Fibroblast of skin of right quadriceps (primary cell): ENCODE data around the gene NFIA.
"Not testable (repeated sequence)": the region's sequence is repeated elsewhere in the genome, so short reads cannot be mapped to it uniquely, and the experiment has no call there.

ENCODE experiments used
- DNase-seq: peaks from one replicate; pipeline ENCODE4 v3.0.0-alpha.2; 2013

Gene NFIA

DNA sequence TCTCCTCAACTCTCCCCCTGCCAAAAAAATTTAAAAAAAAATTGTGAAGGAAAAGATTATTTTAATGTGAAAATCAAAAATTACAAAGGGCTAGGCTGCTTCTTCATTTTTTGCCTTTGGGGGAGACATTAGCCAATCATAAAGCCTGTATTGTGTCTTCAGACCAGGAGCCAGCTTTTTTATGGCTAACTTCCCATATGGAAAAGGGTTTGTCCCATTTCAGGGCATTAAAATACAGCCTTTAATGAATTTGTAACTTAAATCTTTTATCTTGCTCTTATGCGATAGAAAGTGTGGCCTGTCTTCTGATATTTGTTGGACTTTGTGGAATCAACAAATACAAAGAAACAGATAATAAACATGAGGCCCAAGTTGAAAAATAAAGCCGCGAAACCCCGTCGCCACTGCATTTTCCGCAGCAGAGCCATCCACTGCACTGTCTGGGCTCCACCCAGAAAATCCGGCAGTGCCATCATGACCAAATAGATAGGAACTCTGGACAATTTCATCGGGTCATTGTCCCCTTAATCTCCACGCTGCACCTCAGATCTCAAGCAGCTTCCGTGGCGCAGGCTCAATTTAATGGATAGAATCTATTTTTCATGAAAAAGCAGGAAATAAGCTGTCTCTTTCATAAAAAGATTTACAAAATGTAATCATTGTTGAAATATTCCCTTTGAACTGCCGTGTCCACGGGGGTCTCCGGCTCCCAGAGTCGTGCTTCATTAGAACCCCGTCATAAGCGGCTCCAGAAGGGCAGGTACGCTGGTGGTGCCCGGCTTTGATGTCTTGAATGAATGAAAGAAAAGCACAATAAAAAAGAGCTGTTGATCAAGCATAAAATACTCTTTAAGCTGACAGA is 365.0 kb downstream of the NFIA start:
- DNase-seq: no peak

DNA sequence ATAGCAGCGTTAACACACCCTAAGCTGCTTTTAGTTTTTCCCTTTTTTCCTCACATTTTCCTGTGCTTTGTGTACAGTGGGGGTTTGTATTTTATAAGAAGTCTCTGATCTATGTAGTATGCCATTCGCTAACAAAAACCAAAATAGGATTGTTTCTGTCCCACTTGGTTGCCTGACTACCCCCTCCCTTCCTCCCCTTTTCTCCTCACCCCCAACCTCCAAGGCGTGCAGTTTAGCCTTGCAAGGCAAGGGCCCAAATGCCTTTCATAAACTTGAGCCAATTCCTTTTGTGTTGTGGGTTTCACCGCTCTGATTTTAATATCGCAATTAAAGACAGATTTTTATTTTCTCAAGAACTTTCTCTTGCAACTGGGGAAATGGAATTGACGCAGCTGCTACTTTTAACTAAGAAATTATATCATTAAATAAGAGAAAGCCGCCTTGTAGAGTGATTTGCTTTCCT is 365.6 kb downstream of the NFIA start:
- no peak for DNase-seq

DNA sequence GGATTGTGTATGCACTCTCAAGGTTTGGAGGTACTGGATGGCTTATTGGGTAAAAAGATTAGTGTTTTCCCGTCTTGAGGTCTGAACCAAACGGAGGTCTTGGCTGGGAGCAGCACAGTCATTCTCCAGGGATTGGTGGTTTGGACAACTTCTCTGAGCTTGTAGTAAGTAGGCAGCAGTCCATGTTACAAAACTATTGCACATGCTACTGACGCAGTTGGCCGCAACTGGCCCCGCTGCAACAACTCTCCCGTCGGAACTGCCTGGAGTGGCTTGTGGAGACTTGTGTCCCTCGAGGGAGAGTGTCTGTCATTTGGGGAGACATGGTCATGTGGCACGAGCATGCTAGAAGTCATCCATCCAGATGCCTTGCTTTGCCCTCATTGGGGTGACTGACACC is 366.6 kb downstream of the NFIA start:
- peak; percentile 86 for DNase-seq

DNA sequence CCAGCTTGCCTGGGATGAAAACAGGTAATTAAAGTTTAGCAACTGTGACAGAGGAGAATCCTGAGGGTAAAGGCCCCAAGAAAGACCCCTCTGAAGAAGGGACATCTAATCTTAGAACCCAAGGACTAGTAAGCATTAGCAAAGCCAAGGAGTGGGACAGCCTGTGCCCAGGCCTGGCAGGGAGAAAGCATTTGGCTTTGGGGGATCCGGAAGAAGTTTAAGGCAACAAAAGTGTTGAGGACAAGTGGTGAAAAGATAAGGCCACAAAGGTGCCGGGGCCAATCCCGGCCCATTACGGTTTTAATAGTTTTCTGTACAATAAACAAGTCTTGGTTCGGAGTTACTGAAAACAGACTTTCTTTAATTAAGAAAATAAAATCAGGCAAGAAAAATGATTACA is 367.0 kb downstream of the NFIA start:
- no peak for DNase-seq

DNA sequence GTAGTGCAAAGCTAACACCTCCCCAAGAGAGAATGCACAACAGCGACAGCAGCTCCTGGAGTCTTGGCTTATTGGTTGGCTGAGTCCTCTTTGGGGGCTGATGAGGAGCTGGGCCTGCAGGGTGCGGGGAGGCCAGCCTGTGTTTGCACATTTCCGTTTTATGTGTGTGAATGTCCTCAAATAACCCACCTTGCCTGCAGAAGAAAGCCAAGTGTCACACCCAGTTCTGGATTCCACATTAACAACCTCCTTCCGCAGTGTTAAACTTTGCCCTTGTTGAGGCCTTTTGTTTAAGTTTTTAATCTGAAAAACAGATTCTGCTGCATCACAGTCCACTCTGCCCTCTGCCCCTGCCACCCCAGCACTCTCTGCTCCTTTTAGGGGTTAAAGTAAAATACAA is 368.1 kb downstream of the NFIA start:
- peak; percentile 29 for DNase-seq

DNA sequence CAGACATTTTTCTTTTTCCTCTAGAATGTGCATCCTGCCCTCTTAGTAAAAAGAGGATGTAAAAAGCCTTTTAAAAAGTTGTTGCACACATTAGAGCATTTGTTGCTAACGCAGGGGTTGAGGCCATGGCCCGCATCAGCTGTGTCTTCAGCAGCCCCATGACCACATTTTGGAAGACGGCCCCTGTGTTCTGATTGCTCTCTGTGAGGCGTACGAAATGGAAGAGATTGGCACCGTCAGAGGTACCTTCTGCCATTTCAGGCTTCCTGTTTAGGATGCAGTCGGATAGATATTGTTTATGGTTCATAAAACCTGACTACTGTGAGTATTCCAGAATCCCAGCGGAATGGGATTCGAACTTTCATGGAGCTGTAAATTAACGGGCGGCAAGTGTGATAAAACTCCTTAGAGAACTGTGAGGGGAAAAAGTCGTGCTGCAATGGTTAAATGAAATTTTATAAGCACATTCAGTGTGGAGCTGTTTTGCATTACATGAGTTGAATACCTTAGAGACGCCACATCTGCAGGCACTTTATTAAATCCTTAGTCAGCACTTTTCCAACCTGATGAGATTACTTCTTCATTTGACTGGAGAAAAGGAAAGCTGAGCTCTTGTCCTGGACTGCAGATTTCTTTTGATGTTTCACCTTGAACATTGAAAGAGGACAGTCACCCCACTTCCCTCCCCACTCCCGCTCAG is 368.7 kb downstream of the NFIA start:
- DNase-seq: peak; percentile 39

DNA sequence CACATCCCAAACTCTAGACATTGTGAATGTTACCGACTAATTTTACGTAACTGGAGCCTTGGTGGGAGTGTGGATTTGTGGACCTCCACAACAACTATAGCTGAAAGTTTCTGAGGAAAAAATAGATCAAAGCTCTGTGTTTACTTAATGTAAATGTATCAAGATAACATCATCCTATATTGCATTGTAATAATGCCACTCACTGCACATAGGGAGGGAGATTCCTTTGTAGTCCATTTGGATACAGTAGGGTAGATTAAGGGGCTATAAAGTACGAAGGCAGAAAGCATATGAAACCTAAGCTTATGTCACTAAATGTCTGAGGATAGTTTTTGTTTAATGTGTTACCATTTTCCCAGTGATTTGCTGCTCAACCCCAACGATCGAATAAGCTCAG is 369.2 kb downstream of the NFIA start:
- no peak for DNase-seq

DNA sequence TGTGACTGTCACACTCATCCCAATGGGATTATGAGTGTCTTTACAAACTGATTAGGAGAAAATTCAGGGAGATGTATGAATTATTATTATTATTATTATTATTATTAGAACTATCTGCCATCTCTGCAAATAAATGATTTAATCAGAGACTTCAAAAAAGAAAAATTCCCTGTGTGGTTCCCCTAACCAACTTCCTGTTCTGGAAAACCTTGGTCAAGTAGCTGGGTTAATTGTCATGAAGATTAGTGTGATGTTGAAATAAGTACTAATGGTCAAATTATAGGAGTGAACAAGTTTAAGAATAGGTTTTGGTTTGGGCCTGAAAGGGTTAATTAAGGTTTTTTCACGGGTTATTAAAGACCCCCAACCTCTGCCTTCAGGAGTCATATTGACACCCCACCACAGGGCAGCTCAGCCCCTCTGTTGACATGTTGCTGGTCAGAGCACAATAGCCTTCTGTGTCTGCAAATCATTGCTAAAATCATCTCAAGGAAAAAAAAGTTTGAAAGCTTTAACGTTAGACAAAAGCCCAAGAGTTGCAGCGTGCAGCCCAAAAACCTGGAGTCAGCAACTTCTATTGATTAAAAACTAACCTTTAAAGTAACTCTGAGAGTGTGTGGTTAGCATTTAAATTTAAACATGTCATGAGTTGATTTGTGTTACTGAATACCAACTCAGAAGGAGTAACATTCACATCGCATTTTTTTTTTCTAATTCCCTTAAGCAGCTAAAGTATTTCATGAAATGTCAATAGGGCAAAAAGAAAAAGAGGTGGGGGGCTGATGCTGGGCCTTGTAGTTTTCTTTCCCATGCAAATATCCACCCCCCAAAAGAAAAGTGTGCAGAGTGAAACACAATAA is 370.0 kb downstream of the NFIA start:
- peak; percentile 71 for DNase-seq

DNA sequence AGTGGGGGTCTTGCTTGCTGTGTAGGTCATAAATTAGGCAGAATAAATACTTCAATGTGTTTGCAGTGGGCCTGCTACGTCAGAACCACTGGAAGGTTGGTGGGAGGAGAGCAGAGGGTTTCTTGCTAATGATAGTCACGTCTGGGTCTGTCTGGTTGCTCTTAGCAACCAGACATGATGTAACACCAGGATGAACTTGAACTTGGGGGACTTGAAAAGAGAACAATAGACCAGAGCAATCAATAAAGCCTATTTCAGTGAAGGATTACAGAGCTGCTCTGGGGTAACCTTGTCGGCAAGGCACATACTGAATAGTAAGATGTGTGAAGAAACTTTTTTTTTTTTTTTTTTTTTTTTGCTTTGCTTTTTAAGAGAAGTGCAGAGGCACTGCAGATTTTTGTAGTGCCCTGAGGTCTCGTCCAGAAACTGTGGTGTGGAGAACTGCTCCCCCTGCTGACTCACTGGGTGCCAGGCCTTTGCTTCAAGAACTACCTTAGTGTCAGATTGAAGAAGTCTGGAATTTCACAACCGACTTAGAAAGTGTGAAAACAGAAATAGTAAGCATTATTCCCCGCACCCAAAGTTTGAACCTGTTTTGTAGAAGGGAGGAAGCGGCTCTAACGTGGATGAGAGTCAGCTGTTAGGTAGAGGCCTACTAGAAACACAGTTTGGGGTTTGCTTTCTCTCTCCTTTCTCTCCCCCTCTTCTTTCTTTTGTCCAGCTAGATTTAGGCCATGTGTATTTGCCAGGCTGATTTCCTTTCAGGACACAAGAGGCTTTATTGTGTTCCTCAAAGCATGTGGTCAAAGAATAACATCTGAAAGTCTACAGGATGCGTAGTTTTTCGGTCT is 371.0 kb downstream of the NFIA start:
- peak; percentile 91 for DNase-seq

DNA sequence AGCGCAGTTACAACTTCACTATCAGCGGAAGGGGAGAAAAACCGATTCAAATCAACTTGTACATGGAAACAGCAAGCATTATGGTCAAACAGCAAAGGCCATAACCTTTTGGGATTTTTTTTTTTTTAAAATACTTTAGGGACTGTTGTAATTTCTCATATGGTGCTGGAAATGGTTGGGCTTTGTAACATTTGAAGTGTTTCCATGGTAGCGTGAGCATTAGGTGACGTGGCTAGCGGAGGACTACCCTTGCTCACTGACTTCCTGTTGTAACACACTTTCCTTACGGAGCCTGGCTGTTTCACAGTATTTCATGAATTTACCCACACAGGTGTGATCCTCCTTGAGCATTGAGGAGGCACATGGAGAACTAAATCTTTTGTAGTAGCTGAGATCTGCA is 373.0 kb downstream of the NFIA start:
- no peak for DNase-seq

DNA sequence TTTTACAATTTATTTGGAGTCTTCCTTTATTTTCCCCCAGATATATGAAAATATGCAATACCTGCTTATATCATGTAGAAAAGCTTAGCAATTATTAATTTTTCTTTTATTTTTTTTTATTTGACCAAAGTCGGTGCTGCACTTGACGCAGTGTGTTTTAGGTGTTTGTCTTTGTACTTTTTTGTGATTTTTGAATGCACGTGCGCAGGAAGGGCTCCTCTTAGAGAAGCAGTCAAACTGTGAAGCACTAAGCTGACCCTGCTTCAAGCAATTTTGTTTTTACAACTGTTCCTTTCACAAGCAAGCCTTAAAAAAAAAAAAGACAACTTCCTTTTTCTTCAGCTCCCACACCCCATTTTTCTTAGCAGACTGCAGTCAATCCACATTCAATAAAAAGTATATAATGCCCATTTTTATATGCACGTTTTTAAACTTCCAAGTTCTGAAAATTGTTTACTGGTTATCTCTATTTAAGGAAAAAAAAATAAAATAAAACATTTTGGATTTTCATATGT is 375.2 kb downstream of the NFIA start:
- no peak for DNase-seq

DNA sequence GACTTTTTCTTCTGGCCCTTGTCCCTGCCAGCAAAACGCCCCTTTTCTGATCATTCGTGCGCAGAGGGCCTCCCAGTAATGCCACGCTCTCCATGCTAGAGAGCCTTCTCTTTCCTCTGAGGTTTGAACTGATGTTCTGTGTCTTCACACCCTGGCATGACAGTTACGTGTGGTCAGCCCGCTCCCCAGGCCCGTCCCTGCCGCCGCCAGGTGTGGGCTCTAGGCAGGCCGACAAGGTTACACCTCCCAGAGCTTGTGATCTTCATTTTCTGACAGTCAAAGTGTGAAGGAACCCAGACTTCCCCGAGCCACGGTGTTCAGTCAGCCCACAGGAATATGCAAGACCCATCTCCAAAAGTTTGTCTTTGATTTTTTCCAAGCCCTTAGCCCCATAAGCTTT is 377.0 kb downstream of the NFIA start:
- DNase-seq: no peak

DNA sequence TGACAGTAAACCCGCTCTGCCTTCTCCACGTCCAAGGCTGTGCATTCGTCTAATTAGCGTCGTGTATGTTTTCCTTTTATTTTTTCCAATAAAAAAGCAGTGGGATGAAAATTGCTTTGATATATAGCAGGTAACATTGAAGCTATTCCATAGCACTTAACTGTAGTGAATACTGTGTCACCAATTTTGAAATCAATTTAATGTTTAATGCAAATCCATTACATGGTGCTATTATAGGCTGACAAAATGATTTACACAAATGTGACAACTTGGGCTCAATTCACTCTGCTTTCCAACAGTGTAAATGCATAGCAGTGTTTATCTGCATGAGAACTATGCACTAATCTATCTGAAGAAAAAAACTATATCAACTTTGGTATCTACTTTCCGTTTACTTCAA is 377.8 kb downstream of the NFIA start:
- DNase-seq: no peak

DNA sequence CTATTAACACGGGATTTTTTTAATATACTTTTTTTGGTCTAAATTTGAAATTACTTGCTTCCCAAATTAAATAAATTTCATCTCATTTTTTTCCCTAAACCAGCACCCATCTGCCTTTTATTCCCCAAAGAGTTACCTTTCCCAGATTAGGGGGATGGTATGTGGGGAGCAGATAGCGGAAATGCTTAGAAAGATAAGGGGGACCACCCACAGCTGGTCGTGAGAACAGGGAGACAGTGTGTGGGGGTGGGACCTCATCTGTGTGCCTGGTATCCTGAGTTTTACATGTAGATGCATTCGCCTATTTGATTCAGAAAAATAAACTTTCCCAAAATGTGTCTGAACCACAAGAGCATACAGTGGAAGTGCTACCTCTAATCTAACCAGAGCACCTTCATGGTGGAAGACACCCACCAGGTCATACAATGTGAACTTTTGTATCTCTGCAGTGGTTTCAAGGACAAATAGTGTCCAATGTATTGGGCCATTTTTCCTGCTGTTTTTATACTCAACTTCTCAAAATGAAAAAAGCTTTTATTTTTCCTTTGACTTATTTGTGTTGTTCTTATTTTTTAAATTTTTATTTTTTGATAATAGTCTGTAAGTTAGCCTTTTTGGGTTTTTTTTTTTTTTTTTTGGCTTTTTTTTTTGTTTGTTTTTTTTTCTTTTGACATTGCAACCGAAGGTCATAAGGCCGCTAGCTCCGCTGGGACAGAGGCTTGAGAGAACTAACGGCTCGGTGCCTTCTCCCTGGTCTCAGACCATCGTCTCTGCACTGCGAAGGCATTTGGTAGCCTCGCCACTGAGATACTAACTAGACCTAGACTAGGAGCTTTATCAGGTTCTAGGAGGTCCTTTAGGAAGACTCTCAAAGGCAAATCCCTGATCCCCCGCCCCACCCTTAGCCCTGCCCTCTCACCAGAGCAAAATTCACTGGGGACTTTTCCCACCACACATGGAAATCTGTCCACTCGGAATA is 379.3 kb downstream of the NFIA start:
- no peak for DNase-seq

DNA sequence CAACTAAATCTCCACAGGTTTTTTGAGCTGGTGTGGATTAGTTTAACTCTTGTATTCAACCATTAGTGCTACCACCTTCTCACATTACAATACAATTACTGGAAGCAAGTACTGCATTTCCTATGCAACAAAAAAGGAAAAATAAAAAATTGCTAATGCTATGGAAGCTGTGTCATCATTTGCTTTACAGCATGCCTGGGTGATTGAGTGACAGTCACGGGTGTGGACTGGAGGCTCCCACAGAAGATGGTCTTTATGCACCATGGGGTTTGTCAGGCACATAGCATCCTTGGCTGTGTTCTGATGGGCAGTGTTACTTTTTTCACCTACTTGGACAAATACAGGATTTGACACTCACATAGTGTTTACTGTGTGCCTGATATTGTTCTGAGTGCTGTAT is 380.3 kb downstream of the NFIA start:
- DNase-seq: no peak

DNA sequence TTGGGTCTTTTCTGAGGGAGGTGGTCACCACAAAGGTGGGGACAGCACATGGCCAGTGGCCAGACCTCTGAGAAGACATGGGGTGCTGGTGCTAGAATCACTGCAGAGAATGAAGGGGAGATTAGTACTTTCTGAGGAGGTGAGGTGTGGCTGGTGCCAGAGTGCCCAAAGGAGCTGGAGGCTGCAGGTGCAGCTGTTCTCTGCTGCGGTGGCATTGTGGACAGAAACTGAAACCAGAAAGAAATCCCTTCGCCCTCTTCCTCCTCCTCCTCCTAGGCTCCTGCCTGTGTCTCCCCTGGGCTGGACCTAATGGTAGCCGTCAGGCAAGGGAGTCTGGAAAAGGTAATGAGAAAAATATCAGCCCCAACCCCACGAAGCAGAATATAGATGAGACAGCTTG is 380.9 kb downstream of the NFIA start:
- DNase-seq: no peak

DNA sequence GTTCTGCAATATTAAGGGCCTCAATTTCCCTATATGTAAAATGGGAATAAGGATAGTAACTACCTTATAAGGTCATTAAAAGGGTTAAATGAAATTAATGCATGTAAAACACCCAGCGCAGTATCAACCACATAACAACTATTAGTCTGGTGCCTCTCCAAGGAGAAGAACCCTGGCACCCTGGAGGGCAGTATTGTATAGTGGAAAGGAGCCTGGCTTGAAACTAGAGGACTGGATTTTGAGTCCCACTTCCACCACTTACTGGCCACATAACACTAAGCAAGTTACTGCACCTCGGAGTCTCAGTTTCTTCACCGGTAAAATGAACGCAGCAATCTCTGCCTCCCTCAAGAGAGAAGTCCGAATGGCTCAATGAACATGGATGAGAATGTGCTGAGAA is 385.5 kb downstream of the NFIA start:
- DNase-seq: not testable (repeated sequence)

DNA sequence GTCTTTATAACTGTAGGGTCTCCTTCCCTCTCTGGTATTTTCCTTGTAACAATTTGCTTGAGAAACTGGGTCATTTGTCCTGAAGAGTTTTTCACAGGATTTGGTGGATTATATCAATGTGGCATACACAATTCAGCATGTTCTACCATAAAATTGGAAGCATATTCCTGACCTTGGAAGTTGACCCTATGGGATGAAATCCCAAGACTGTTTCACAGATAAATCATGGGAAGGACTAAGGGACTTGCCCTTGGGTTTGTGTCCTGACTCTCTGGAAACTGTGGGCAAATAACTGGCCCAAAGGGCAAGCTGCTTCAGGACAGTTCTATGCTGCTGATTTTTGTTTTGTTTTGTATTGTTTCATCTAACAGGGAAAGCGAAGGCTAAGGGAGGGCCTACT is 387.0 kb downstream of the NFIA start:
- DNase-seq: no peak

DNA sequence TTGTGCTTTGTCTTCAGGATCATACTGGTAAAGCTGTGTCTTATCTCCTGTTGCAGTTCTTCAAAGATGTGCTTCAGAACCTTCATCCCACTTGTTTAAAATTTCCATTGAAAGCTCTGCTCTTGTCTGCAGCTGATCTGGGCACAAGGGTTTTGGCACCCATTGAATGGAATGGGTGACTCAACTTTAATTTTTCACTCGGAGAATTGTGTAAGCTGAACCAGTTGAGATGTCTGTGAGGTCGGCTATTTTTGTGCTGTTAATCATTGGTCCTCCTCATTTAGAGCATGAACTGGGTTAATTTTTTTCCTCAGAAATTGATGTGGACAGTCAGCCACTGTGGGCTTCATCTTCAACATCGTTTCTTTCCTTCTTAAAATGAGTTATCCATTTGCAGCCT is 390.5 kb downstream of the NFIA start:
- no peak for DNase-seq

DNA sequence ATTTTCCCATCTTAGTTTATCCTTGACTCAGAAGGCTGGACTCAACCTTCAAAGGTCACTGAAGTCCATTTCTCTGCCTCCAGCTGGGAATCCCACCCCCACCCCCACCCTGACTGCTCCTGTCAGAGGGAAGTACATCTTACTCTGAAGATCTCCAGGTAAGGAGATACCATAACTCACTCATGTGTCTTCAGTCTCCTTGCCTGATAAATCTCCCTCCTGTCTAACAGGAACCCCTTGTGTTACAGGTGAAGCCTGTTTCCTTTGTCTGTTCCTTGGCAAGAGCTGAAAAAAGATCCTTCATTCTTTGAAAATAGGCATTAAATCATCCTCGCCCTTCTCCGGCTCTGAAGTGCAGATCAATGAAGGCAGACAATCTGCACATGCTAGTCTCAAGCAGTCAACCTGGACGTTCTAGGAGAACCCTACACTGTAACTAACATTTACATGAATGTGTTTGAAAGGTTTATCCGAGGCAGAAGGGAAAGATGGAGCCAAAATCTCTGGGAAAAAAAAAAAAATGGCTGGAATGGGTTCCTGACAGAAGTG is 392.0 kb downstream of the NFIA start:
- DNase-seq: no peak

DNA sequence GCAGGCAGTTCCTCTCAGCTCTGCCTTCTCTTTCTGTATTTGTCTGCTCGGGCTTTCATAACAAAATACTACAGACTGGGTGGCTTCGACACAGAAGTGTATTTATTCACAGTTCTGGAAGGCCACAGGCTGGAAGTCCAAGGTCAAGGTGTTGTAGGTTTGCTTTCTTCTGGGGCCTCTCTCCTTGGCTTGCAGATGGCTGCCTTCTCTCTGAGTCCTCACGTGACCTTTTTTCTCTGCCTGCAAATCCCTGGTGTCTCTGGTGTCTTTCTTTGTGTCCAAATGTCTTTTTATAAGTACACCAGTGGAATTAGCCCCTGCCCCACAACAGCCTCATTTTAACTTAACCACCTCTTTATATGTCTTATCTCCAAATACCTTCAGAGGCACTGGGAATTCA is 392.6 kb downstream of the NFIA start:
- DNase-seq: no peak
